Measurements from ENCODE around the gene CCDC7.
"Not testable (repeated sequence)": the region's sequence is repeated elsewhere in the genome, so short reads cannot be mapped to it uniquely, and the experiment has no call there.

The CCDC7 gene

DNA sequence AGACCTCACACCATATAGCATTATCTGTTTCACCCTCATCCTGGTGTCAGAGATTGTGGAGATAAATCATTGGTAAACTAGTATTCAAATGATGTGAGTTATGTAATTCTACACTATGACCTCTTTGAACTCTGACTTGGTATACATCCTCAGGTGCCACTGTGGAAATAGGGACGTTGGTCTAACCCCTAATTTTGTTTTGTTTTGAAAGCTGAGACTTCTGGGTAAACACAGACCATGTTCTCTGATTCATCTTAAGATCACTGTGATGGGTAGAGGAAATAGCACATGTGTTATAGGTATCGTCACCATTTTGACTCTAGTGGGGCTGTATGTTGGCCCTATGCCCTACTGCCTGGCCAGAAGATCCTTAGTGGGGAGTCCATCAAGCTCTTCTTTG, 241.6 kb downstream of the CCDC7 start:
- DNase-seq (ENCODE audit: low read depth in 2 of 2, low spot score in 1 of 2), result no peak

DNA sequence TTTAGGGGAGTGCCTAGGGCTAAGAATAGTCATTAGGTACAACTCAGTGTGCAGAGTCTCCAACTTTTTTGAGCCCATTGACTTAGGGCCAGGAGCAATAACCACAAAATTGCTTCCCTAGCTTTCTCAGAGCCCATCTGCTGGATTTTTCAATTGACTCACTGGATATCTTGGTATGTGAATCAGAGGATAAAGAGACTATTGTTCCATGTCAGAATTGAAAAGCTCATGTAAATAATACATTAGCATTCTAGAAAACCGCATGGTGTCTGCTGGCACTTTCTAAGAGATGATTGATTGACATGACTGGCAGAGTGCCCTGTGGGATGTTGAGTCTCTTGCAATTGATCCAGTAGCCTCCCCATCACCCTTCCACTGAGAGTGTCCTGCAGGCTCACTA, 246.2 kb downstream of the CCDC7 start:
- DNase-seq (ENCODE audit: low read depth in 2 of 2, low spot score in 1 of 2), result no peak

DNA sequence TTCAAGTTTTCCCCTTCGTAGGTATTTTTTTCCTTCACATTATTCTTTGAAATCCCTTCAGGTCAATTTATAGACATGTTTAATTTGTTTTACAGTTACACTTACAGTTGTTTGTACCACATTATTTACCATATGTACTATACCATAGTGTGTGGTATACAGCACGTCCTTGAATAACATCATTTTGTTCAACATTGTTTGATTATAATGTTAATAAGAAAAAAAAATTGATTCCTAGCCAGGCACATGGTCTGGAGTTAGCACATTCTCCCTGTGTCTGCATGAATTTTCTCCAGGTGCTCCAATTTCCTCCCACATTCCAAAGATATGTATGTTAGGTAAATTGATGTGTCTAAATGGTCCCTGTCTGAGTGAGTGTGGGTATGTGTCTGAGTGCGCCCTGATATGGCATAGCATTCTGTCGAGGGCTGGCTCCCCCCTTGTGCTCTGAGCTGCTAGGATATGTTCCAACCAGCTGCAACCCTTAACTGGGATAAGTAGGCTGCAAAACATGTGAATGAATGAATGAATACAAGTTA, 247.6 kb downstream of the CCDC7 start:
- no peak for DNase-seq (ENCODE audit: low read depth in 2 of 2, low spot score in 1 of 2)

DNA sequence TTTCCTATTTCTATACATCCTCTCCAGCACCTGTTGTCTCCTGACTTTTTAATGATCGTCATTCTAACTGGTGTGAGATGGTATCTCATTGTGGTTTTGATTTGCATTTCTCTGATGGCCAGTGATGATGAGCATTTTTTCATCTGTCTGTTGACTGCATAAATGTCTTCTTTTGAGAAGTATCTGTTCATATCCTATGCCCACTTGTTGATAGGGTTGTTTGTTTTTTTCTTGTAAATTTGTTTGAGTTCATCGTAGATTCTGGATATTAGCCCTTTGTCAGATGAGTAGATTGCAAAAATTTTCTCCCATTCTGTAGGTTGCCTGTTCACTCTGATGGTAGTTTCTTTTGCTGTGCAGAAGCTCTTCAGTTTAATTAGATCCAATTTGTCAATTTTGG, 253.7 kb downstream of the CCDC7 start:
- DNase-seq (ENCODE audit: low read depth in 2 of 2, low spot score in 1 of 2), result not testable (repeated sequence)

DNA sequence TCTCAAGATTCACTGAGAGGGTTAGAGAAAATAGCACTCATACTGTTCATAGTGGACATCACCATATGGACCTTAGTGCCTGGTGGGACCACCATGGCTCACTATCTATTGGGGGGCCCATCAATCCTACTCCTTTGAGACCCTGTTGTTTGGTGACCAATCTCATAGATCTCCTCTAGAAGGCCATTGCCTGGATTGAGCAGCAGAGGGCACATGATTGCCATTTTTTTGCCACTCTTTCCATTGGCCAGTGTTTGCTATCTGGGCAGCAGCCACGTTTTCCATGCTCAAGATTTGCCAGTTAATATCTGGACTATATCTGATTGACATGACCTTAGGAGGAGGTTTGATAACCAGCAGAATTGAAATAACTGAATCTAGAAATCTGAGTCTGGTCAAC, 267.6 kb downstream of the CCDC7 start:
- DNase-seq (ENCODE audit: low read depth in 2 of 2, low spot score in 1 of 2), result no peak

DNA sequence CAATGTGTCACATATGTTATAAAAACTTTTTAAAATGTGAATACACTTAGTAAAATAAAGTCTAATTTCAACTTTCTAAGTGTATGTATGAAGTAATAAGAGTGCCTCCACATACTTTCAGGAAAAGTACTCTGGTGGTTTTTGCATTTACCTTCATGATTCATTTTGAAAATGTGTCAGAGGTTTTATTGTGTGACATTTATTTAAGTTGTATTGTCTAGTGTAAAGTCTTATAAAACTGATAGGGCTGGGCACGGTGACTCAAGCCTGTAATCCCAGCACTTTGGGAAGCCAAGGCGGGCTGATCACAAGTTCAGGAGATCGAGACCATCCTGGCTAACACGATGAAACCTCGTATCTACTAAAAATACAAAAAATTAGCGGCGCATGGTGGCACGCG, 285.6 kb downstream of the CCDC7 start:
- DNase-seq (ENCODE audit: low read depth in 2 of 2, low spot score in 1 of 2), result no peak

DNA sequence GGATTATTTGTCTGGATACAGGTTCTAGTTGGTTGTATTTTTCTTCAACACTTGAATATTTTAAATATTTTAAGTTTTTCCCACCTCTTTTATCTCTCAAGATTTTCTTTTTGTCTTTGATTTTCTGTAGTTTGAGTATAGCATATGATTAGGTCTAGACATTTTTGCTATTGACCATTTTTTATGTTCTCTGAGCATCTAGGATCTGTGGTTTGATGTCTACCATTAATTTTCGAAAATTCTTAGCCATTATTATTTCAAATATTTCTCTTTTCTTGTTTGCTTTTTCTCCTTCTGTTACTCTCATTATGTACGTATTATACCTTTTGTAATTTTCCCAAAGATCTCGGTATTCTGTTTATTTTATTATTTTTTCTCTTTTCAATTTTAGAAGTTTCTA, 293.0 kb downstream of the CCDC7 start:
- no peak for DNase-seq (ENCODE audit: low read depth in 2 of 2, low spot score in 1 of 2)

DNA sequence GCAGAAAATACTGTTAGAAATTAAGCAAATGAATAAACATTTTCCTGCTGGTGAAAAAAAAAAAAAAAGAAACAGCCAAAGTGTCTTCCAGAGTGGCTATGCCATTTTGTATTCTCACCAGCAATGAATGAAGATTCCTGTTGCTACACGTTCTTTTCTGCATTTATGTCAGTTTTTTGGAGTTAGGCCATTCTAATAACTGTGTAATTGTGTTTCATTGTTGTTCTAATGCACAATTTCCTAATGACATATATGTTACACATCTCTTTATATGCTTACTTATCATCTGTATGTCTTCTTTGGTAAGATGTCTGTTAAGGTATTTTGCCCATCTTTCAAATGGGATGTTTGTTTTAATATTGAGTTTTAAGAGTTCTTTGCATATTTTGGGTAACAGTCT, 298.4 kb downstream of the CCDC7 start:
- DNase-seq (ENCODE audit: low read depth in 2 of 2, low spot score in 1 of 2), result no peak

DNA sequence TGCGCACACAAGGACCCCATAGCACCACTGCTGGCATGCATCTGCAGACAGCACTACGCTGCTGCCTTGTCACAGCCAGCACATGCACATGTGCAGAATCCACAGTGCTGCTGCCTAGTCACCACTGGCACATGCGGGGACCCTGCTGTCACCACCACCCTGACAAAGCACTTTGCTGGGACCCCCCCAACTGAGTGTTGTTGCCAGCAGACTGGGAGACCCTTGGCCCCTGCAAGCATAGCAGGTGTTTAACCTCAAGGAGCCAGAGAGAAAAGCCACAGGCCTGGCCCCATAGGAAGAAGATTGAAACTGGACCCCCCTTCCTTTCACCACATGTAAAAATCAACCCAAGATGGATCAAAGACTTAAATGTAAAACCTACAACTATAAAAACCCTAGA, 300.9 kb downstream of the CCDC7 start:
- DNase-seq (ENCODE audit: low read depth in 2 of 2, low spot score in 1 of 2), result no peak

DNA sequence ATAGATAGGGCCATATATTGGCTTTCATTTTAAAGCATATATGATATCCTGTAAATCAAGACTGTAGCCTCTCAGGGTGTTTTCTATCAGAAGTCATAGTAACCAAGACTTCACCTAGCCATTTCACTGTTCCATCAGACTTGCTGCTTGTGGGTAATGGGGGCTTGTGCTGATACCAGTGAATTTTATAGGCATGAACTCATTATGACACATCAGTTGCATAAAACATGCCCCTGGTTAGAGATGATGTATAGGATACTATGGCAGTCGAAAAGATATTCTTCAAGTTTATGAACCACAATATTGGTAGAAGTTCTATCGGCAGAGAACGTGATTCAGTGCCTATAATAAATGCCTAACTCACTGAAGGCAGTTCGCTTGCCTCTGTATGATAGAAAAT, 305.6 kb downstream of the CCDC7 start:
- no peak for DNase-seq (ENCODE audit: low read depth in 2 of 2, low spot score in 1 of 2)

DNA sequence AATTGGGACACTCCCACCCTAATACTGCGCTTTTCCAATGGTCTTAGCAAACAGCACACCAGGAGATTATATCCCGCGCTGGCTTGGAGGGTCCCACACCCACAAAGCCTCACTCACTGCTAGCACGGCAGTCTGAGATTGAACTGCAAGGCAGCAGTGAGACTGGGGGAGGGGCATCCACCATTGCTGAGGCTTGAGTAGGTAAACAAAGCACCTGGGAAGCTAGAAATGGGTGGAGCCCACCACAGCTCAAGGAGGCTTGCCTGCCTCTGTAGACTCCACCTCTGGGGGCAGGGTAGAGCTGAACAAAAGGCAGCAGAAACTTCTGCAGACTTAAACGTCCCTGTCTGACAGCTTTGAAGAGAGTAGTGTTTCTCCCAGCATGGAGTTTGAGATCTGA, 309.0 kb downstream of the CCDC7 start:
- DNase-seq (ENCODE audit: low read depth in 2 of 2, low spot score in 1 of 2), result not testable (repeated sequence)

DNA sequence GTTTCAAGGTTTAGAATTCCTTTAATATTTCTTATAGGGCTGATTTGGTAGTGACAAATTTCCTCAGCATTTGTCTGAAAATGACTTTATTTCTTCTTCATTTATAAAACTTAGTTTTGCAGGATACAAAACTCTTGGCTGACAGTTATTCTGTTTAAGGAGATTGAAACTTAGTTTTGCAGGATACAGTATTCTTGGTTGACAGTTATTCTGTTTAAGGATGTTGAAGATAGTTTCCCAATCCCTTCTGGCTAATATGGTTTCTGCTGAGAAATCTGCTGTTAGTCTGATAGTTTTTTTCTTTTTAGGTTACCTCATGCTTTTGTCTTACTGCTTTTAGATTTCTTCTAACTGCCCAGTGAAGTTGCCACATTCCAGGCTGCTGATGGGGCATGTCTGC, 325.3 kb downstream of the CCDC7 start:
- DNase-seq (ENCODE audit: low read depth in 2 of 2, low spot score in 1 of 2), result no peak

DNA sequence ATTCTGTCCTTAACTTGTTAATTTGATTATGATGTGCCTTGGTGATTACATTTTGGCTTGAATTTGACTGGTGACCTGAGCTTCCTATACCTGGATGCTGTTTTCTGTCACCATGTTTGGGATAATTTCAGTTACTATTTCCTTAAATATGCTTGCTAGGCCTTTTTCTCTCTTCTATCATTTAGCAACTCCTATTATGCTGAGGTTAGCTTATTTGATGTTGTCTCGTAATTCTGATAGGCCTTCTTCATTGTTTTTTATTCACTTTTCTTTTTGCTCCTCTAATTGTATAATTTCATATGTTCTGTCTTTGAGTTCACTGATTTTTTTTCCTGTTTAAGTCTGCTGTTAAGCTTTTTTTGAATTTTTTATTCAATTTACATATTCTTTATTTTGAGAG, 327.2 kb downstream of the CCDC7 start:
- DNase-seq (ENCODE audit: low read depth in 2 of 2, low spot score in 1 of 2), result no peak

DNA sequence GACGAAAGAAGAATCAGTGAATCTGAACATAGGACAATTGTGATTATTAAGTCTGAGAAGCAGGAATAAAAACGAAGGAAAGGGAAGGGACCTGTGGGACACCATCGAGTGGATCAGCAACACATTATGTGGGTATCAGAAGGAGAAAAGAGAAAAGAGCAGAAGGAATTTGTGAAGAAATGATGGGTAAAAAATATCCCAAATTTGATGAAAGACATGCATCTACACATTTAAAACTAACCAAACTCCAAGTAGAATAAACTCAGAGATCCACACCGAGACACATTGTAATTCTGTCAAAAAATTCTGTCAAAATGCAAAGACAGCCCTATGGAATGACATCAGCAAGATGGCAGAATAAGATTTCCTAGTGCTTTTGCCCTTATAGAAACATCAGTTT, 341.0 kb downstream of the CCDC7 start:
- no peak for DNase-seq (ENCODE audit: low read depth in 2 of 2, low spot score in 1 of 2)

DNA sequence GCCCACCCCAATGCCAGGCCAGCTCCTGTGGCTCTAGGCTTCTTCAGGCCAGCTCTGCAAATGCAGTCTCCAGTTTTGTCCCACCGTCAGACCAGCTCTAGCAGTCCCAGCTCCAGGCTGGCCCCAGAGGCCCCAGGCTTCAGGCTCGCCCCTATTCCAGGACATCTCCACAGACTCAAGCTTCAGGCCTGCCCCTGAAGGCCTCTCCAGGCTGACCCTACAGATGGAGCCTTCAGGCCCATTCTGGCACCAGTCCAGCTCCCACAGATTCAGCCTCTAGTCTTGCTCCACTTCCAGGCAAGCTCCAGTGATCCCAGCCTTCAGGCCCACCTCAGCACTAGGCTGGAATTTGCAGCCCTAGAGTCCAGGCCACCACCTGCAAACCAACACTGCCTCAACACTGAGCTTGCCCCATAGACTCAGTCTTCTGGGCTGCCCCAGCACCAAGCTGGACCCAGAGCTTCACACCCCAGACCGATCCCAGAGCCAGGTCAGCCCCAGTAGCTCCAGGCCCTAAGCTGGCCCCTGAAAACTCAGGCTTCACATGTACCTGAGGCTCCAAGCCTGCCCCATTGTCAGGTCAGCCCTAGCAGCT, 341.8 kb downstream of the CCDC7 start:
- DNase-seq (ENCODE audit: low read depth in 2 of 2, low spot score in 1 of 2), result no peak

DNA sequence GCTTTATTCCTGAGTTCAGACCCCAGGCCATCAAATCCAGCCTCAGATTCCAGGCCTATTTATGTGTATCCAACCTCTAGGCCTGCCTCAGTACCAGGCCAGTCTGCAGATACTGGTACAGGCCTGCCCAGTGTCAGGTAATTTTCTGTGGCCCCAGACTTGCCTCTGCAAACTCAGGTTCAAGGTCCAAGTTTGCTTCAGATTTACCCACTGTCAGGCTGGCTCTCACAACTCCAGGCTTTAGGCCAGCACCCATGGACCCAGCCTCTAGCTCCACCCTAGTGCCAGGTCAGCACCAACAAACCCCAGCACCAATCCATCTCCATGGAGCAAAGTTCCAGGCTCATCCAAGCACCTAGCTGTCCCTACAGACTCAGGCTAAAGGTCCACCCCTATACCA, 342.4 kb downstream of the CCDC7 start:
- no peak for DNase-seq (ENCODE audit: low read depth in 2 of 2, low spot score in 1 of 2)

DNA sequence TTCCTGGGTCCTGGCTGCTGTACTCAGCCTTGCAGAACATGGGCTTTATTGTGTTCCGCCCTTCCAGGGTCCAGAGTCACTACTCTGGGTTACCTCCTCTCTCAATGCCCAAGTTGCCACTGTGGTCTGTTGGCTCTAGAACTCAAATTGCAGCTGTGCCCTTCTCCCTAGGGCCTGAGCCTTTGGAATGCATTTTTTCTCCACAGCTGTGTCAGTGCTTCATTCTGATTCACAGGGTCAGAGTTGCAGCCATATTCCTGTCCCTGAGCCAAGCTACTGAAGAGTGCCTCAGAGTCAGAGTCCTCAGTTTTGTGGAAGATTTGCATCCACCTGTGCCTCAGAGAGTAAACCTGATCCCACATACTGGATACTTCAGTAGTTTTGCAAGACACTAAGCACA, 344.5 kb downstream of the CCDC7 start:
- DNase-seq (ENCODE audit: low read depth in 2 of 2, low spot score in 1 of 2), result no peak

DNA sequence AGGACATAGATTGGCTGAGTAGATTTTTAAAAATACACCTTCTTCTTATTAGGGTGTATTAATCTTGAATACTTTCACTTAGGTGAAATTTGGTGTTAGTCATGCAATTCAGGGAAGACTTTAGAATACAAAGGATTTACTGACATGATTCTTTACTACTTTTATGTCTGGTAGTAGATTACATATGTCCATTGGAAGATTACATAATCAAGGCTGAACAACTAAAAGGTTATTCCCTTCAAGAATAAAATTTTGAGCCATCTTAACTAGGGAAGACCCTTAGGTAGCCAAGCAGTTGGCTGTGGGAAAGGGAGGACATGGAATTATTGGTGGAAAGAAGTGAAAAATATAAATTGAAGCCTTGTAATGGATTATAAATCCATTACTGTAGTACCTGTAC, 347.1 kb downstream of the CCDC7 start:
- DNase-seq (ENCODE audit: low read depth in 2 of 2, low spot score in 1 of 2), result no peak

DNA sequence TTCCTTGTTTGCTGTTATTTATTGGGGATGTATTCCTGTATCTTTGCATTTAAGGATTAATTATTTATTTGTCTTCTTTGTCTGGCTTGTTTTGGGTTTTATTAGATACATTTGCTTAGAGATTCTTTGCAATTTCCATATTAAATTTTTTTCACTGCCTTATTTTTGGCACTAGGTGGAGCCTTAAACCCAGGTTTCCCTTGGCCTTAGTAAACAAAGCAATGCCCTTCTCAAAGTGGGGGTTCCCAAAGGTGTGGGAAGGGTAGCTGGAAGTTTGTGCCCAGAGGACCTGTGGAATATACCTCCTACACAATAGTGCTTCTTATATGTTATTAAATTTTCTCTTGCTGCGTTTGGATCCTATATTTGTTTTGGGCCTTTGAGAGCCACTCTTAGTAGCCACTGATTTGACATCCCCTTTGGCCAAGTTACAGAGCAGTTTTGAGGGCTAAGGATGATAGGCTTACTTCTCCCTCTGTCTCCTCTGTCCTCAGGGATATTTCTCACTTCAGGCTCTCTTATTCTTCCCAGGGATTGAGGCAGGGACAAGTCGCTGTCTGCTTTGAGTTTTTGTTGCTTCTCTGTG, 349.8 kb downstream of the CCDC7 start:
- DNase-seq (ENCODE audit: low read depth in 2 of 2, low spot score in 1 of 2), result no peak

DNA sequence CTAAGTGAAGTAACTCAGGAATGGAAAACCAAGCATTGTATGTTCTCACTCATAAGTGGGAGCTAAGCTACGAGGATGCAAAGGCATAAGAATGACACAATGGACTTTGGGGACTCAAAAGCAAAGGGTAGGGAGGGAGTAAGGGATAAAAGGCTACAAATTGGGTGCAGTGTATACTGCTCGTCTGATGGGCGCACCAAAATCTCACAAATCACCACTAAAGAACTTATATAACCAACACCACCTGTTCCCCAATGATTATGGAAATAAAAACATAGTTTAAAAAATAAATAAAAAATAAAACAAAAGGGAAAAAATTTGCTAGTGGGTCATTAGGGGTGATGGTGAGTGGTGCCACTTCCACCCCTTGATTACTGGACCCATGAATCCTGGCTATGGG, 351.5 kb downstream of the CCDC7 start:
- not testable (repeated sequence) for DNase-seq (ENCODE audit: low read depth in 2 of 2, low spot score in 1 of 2)

DNA sequence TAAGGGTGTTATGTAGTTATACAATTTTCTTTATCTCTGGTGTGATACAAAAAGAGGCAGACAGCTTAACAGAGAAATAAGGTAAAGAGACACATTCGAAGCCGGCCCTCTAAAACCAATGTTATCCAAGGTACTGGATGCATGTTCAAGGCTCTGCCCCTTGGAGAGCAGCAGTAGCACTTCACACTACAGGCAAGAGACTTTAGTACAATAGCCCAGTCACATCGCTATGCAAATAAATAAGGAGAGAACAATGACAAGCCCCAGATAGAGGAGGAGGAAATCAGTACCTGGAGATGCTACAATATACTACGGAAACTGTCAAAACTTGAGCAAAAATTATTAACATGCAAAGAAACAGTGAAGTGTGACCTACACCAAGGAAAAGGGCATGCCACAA, 401.0 kb downstream of the CCDC7 start:
- DNase-seq (ENCODE audit: low read depth in 2 of 2, low spot score in 1 of 2), result no peak

DNA sequence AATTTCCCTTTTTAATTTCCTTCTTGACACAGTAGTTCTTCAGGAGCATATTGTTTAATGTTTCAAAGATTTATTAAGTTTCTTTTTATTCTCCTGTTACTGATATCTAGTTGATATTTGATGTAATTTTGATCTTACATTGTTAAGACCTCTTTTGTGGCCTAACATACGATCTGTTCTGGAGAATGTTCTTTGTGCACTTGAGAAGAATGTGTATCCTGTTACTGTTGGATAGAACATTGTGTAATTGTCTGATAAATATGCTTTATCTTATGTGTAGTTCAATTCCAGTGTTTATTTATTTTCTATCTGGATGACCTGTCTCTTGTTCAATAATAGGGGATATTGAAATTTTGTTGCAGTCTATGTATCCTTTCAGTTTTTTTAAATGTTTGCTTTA, 405.4 kb downstream of the CCDC7 start:
- DNase-seq (ENCODE audit: low read depth in 2 of 2, low spot score in 1 of 2), result no peak

DNA sequence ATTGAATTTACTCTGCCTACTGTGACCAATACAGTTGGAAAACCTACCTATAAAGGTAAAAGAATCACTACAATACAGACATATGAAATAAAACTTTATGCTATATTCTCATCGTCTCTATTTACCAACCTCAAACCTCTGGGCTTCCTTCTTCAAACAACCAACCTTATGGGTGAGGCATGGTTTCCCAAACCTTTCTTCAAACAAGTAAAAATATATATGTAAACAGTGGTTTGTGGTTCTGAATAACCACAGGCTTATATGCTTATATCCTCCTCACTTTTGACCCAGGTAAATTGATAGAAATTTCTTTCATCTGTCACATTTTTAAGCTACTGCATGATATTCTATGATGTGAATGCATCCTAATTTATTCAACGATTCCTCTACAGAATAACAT, 408.5 kb downstream of the CCDC7 start:
- DNase-seq (ENCODE audit: low read depth in 2 of 2, low spot score in 1 of 2), result no peak

Measured in stimulated activated CD8-positive, alpha-beta memory T cell treated with anti-CD3 and anti-CD28 coated beads, Interleukin-4, amount 100 ng/mL, for 1 hour (primary cell).